ENCODE measurements around the gene STRIP1. TPM values are rescaled to one million over a fixed set of nuclear protein-coding genes. Genes with fewer than 3 reads are reported as not detected.
A peak's percentile ranks its signal among the peaks of the same experiment; 100 is the strongest.
"Not testable (repeated sequence)": the region's sequence is repeated elsewhere in the genome, so short reads cannot be mapped to it uniquely, and the experiment has no call there.

The STRIP1 gene
- total RNA-seq, 6 experiments from 2014 or later: 9.9 to 15.5 (median 12.4) TPM

GRCh38 chr1:110021285-110021684, 13.1 kb upstream of the STRIP1 start:
- intact Hi-C loops (cut with DNase I): no loop called here
- H3K4me1 ChIP-seq: no peaks in the 10 kb centered on the region
- DNase-seq: no peak
- no peaks in the 10 kb centered on the region for H3K9me3 ChIP-seq
- H3K27me3 ChIP-seq: no peaks in the 10 kb centered on the region
- no peak overlapping the region for H3K4me3 ChIP-seq
- WGBS (ENCODE audit: insufficient coverage, low coverage, low lambda C conversion rate, missing lambda C conversion rate): 85% methylated on average over 1 of the region's 3 CpGs
- H3K27ac ChIP-seq: no peak overlapping the region
- TF ChIP-seq, protein P1, sequence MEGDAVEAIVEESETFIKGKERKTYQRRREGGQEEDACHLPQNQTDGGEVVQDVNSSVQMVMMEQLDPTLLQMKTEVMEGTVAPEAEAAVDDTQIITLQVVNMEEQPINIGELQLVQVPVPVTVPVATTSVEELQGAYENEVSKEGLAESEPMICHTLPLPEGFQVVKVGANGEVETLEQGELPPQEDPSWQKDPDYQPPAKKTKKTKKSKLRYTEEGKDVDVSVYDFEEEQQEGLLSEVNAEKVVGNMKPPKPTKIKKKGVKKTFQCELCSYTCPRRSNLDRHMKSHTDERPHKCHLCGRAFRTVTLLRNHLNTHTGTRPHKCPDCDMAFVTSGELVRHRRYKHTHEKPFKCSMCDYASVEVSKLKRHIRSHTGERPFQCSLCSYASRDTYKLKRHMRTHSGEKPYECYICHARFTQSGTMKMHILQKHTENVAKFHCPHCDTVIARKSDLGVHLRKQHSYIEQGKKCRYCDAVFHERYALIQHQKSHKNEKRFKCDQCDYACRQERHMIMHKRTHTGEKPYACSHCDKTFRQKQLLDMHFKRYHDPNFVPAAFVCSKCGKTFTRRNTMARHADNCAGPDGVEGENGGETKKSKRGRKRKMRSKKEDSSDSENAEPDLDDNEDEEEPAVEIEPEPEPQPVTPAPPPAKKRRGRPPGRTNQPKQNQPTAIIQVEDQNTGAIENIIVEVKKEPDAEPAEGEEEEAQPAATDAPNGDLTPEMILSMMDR (IDR thresholded peaks at IDR 0.05): no peak
- no peak for TF ChIP-seq POLR2A (IDR thresholded peaks at IDR 0.05)
- peaks cover 0 to 76% (median 50%) of the 10 kb centered on the region in 4 donors for H3K36me3 ChIP-seq
- no peak for ATAC-seq

DNA sequence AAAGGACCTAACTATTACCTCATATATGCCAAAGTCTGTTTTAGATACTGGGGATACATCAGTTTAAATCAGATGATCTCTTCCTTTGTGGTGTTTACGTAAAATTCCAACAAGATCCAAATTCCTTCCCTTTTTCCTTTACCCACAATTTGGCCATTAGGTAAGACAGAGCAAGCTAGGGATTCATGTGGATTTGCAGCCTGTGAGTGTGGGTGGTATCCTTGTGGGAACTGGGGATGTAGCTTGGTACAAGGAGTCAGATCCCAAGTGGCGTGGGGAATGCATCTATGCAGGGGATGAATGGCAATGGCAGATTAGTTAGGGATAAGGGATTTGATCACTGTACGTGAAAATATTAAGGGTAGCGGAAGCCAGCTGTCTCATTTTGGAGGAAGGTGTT, 9.8 kb upstream of the STRIP1 start:
- H3K4me3 ChIP-seq: no peak overlapping the region
- peaks cover 0 to 42% (median 28%) of the 10 kb centered on the region in 4 donors for H3K36me3 ChIP-seq
- H3K9me3 ChIP-seq: no peaks in the 10 kb centered on the region
- WGBS (ENCODE audit: insufficient coverage, low coverage, low lambda C conversion rate, missing lambda C conversion rate): 93% methylated on average over 4 of the region's 4 CpGs
- ATAC-seq (no peak), DNase-seq (no peak)
- no peak overlapping the region for H3K27ac ChIP-seq
- H3K4me1 ChIP-seq: no peaks in the 10 kb centered on the region
- H3K27me3 ChIP-seq: no peaks in the 10 kb centered on the region
- TF ChIP-seq POLR2A (IDR thresholded peaks at IDR 0.05): no peak
- TF ChIP-seq, protein P1 (IDR thresholded peaks at IDR 0.05): no peak
- intact Hi-C loops (cut with DNase I): no loop called here

- H3K4me3 ChIP-seq: peak overlapping the region in 2 of 3 donors; percentile 10 to 16
These were observed 3.7 kb upstream of the STRIP1 start for GRCh38 chr1:110030687-110031086.

DNA sequence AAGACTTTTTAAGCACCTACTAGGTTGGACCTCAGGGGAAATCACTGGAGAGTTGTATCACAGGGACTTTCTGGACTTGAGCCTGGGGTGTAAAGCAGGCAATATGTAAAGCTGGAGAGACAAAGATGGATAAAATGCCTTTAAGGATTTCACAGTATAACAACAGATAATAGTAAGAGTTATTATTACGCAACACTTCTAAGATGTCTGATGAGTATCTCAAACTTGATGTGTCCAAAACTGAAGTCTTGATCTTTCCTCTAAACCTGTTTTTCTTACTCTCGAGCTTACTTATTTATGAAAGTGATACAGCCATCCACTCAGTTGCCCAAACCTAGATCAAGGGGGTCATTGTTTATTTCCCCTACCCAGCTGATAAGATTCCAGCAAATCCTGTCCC, 2.1 kb upstream of the STRIP1 start:
- Histone ChIP-seq H3K36me3 (peaks cover 0 to 1% (median 0%) of the 10 kb centered on the region in 4 donors), H3K9me3 (no peaks in the 10 kb centered on the region), H3K27me3 (no peaks in the 10 kb centered on the region), H3K4me1 (peaks cover 0 to 20% (median 2%) of the 10 kb centered on the region in 4 donors), H3K27ac (no peak overlapping the region), H3K4me3 (no peak overlapping the region)
- DNase-seq (no peak), ATAC-seq (no peak)
- intact Hi-C loops (cut with DNase I): no loop called here
- TF ChIP-seq POLR2A (IDR thresholded peaks at IDR 0.05): no peak
- TF ChIP-seq, protein P1 (IDR thresholded peaks at IDR 0.05): no peak
- 92% methylated on average over 2 of the region's 2 CpGs for WGBS (ENCODE audit: insufficient coverage, low coverage, low lambda C conversion rate, missing lambda C conversion rate)

More at GRCh38 chr1:110030687-110031086, 3.7 kb upstream of the STRIP1 start:
- H3K4me1 ChIP-seq: peaks cover 0 to 13% (median 2%) of the 10 kb centered on the region in 4 donors
- peak overlapping the region in 2 of 3 donors; percentile 14 to 42 for H3K27ac ChIP-seq
- intact Hi-C loops (cut with DNase I); H3K9me3 ChIP-seq; ATAC-seq; H3K36me3 ChIP-seq; H3K27me3 ChIP-seq; DNase-seq: not testable (repeated sequence)
- 56% methylated on average over 2 of the region's 4 CpGs for WGBS (ENCODE audit: insufficient coverage, low coverage, low lambda C conversion rate, missing lambda C conversion rate)

DNA sequence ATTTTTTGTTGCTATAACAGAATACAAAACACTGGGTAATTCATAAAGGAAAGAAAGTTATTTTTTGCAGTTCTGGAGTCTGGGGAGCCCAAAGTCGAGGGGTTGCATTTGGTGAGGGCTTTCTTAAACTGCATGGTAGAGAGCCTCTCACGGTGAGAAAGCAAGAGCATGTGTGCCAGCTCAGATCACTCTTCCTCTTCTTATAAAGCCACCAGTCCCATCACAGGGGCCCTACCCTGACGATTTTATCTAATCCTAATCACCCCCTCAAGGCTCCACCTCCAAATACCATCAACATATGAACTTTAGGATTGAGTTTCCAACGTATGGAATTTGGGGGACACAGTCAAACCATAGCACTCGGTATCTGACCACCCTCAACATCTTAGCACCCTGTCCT, 1.0 kb upstream of the STRIP1 start:
- 75% methylated on average over 3 of the region's 5 CpGs for WGBS (ENCODE audit: insufficient coverage, low coverage, low lambda C conversion rate, missing lambda C conversion rate)
- ATAC-seq: no peak
- TF ChIP-seq POLR2A (IDR thresholded peaks at IDR 0.05): no peak
- TF ChIP-seq, protein P1 (IDR thresholded peaks at IDR 0.05): no peak
- H3K4me3 ChIP-seq: no peak overlapping the region
- H3K36me3 ChIP-seq: peaks cover 0 to 12% (median 5%) of the 10 kb centered on the region in 4 donors
- H3K27me3 ChIP-seq: no peaks in the 10 kb centered on the region
- intact Hi-C loops (cut with DNase I): no loop called here
- H3K9me3 ChIP-seq: no peaks in the 10 kb centered on the region
- H3K4me1 ChIP-seq: peaks cover 0 to 20% (median 2%) of the 10 kb centered on the region in 4 donors
- DNase-seq: no peak
- H3K27ac ChIP-seq: no peak overlapping the region

Measured in right lobe of liver (tissue), 6 donors.